HepG2 (cell line): ENCODE results near the gene SRPRA. TPM values are rescaled to one million over a fixed set of nuclear protein-coding genes. Genes with fewer than 3 reads are reported as not detected.

Experiments used
- ATAC-seq: fragments of 200-7000 bp; cut with Tn5 transposase; 3 replicates; pipeline ENCODE4 v1.9.1; 2020; ENCODE audit warnings: mild to moderate bottlenecking, moderate library complexity
- BruUV-seq: library from RNA; stranded (reverse); fragments of 400-500 nt; replicated peaks from 2 replicates; lab custom pipeline; 2021; lab: Mats Ljungman, UMichigan
- CTCF ChIA-PET: fragments of 300-600 bp; formaldehyde crosslinking; extraction: SDS; loops from one replicate; lab custom pipeline; 2021; ENCODE audit warnings: low total read pairs, inconsistent platforms, low intra/inter-chr PET ratio; lab: Yijun Ruan, JAX
- POLR2A ChIA-PET: fragments of 350-600 bp; sonication (Branson Sonifier 250); formaldehyde crosslinking; loops from one replicate; lab custom pipeline; 2020; ENCODE audit warnings: antibody characterized with exemption, inconsistent platforms; lab: Yijun Ruan, JAX
- DNase-seq: peaks from one replicate; pipeline ENCODE4 v3.0.0-alpha.2; 2015; ENCODE audit warnings: low spot score
- FAIRE-seq: peaks from 3 replicates; lab custom pipeline; 2011; peaks lifted over from hg19 to GRCh38; lab: Jason Lieb, UNC
- H2AFZ ChIP-seq: one replicate; pipeline ENCODE4 v1.6.1; 2011; ENCODE audit warnings: low read length, inconsistent platforms
- H3K27ac ChIP-seq: fragments of 300-600 bp; 3 replicates; pipeline ENCODE4 v1.8.0; 2011; ENCODE audit warnings: mixed run types, mild to moderate bottlenecking, mixed read lengths, low read length, inconsistent platforms; ENCODE audit not compliant: insufficient read depth; ENCODE audit errors: extremely low read length
- H3K27me3 ChIP-seq, 2 experiments: fragments of 200-600 bp in 1 of 2; 2 replicates in 1 of 2; 3 replicates in 1 of 2; pipeline versions ENCODE4 v1.6.0 to v1.8.0; 2011; ENCODE audit warnings: low read length in 2 of 2, mild to moderate bottlenecking in 2 of 2, moderate library complexity in 2 of 2, inconsistent platforms in 1 of 2; ENCODE audit not compliant: insufficient read depth in 2 of 2, control insufficient read depth in 1 of 2
- H3K36me3 ChIP-seq, 2 experiments: fragments of 200-600 bp in 1 of 2; replicated peaks in 1 of 2; 2 replicates in 1 of 2; 3 replicates in 1 of 2; pipeline versions ENCODE4 v1.5.1 to v1.8.0; 2011; ENCODE audit warnings: low read length in 2 of 2, inconsistent platforms in 1 of 2; ENCODE audit not compliant: insufficient read depth in 2 of 2, control insufficient read depth in 1 of 2
- H3K4me1 ChIP-seq: 2 replicates; pipeline ENCODE4 v1.5.1; 2012; ENCODE audit warnings: low read length, inconsistent platforms; ENCODE audit not compliant: insufficient read depth
- H3K4me2 ChIP-seq: 2 replicates; pipeline ENCODE4 v1.6.0; 2011; ENCODE audit warnings: low read depth, low read length, inconsistent platforms
- H3K4me3 ChIP-seq, 3 experiments: fragments of 200-600 bp in 1 of 3; sonication (generic), shearing (Covaris generic) in 1 of 3; replicated peaks in 1 of 3; 2 replicates each; pipeline ENCODE4 v1.5.1; 2011 to 2016; ENCODE audit warnings: low read length in 3 of 3, inconsistent platforms in 2 of 3, low read depth in 2 of 3, mild to moderate bottlenecking in 2 of 3, control low read depth in 1 of 3, mixed read lengths in 1 of 3; ENCODE audit not compliant: insufficient read depth in 1 of 3
- H3K79me2 ChIP-seq: one replicate; pipeline ENCODE4 v1.6.1; 2011; ENCODE audit warnings: low read length, inconsistent platforms; ENCODE audit not compliant: insufficient read depth
- H3K9ac ChIP-seq: 2 replicates; pipeline ENCODE4 v1.6.0; 2011; ENCODE audit warnings: mild to moderate bottlenecking, low read depth, low read length, inconsistent platforms; ENCODE audit not compliant: insufficient read depth
- H3K9me3 ChIP-seq: 2 replicates; pipeline ENCODE4 v1.5.1; 2012; ENCODE audit warnings: mild to moderate bottlenecking, low read length
- H4K20me1 ChIP-seq: 2 replicates; pipeline ENCODE4 v1.6.0; 2011; ENCODE audit warnings: inconsistent platforms, mild to moderate bottlenecking, low read length, moderate library complexity; ENCODE audit not compliant: insufficient read depth
- CBX1 ChIP-seq: IDR thresholded peaks from one replicate; pipeline ENCODE4 v1.6.1; 2016; ENCODE audit warnings: antibody characterized with exemption, low read depth
- CREB1 ChIP-seq, 2 experiments: fragments of 450-650 bp in 1 of 2; IDR thresholded peaks; 2 replicates each; pipeline ENCODE4 v1.6.1; 2016 to 2017; ENCODE audit warnings: control low read depth in 1 of 2, mild to moderate bottlenecking in 1 of 2, missing compliant biosample characterization in 1 of 2, missing genetic modification characterization in 1 of 2
- FOXO1 ChIP-seq: sonication (generic); formaldehyde crosslinking; IDR thresholded peaks from 2 replicates; pipeline ENCODE4 v1.4.0; 2020; ENCODE audit warnings: missing genetic modification reagents
- LRRFIP1 ChIP-seq: sonication (generic); formaldehyde crosslinking; conservative IDR thresholded peaks from 2 replicates; pipeline ENCODE4 v1.4.0; 2020; ENCODE audit warnings: missing genetic modification reagents
- MXD3 ChIP-seq: IDR thresholded peaks from 2 replicates; pipeline ENCODE4 v1.6.1; 2016; ENCODE audit warnings: mild to moderate bottlenecking, missing biosample characterization, missing genetic modification reagents
- RAD21 ChIP-seq: fragments of 450-650 bp; formaldehyde crosslinking; IDR thresholded peaks from 2 replicates; pipeline ENCODE4 v1.5.0; 2020; ENCODE audit warnings: mild to moderate bottlenecking
- TCF12 ChIP-seq, 2 experiments: fragments of 450-650 bp in 1 of 2; sonication (generic) in 1 of 2; formaldehyde crosslinking in 1 of 2; IDR thresholded peaks; 2 replicates each; pipeline versions ENCODE4 v1.6.1 to v1.8.0; 2017 to 2022; ENCODE audit warnings: antibody characterized with exemption in 1 of 2, mild to moderate bottlenecking in 1 of 2, missing genetic modification reagents in 1 of 2, moderate library complexity in 1 of 2
- TEF ChIP-seq: sonication (generic); formaldehyde crosslinking; IDR thresholded peaks from 2 replicates; pipeline ENCODE4 v1.5.0; 2020; ENCODE audit warnings: missing genetic modification reagents
- ZBTB20 ChIP-seq: sonication (generic); formaldehyde crosslinking; IDR thresholded peaks from 2 replicates; pipeline ENCODE4 v1.8.1; 2023; ENCODE audit warnings: missing genetic modification reagents, low read depth, mild to moderate bottlenecking, borderline replicate concordance
- ZNF232 ChIP-seq: sonication (generic); formaldehyde crosslinking; IDR thresholded peaks from 2 replicates; pipeline ENCODE4 v1.4.0; 2020; ENCODE audit warnings: missing genetic modification reagents, borderline replicate concordance
- ZNF460 ChIP-seq: sonication (generic); formaldehyde crosslinking; IDR thresholded peaks from 2 replicates; pipeline ENCODE4 v1.5.1; 2020; ENCODE audit warnings: missing genetic modification reagents, mild to moderate bottlenecking, borderline replicate concordance
- ZNF503 ChIP-seq: sonication (generic); formaldehyde crosslinking; IDR thresholded peaks from 2 replicates; pipeline ENCODE4 v1.4.0; 2020; ENCODE audit warnings: missing genetic modification reagents
- ZNF547 ChIP-seq: sonication (generic); formaldehyde crosslinking; IDR thresholded peaks from 2 replicates; pipeline ENCODE4 v1.5.1; 2020; ENCODE audit warnings: mild to moderate bottlenecking, missing genetic modification reagents
- ZNF570 ChIP-seq: sonication (generic); formaldehyde crosslinking; IDR thresholded peaks from 2 replicates; pipeline ENCODE4 v1.4.0; 2020; ENCODE audit warnings: mild to moderate bottlenecking, missing genetic modification reagents, borderline replicate concordance
- ZNF597 ChIP-seq: sonication (generic); formaldehyde crosslinking; IDR thresholded peaks from 2 replicates; pipeline ENCODE4 v1.5.0; 2020; ENCODE audit warnings: missing genetic modification reagents
- WGBS: methylation state at CpG from one replicate; pipeline ENCODE4 v1.1.6; 2017; ENCODE audit warnings: low lambda C conversion rate; 5-methylcytosine and 5-hydroxymethylcytosine counted together
- in situ Hi-C: cut with HindIII; loops from 2 replicates; pipeline ENCODE4 v1.10.0; 2017; ENCODE audit warnings: low pct_unique_long_range_greater_than_20kb; ENCODE audit not compliant: extremely low pct_ligation_motif_present
- intact Hi-C: fragments of 100-400 bp; cut with micrococcal nuclease; formaldehyde crosslinking; loops from one replicate; pipeline ENCODE4 v1.10.0; 2022; ENCODE audit not compliant: unreplicated experiment
- polyA plus RNA-seq, 8 experiments: library from polyadenylated mRNA; depleted of rRNA in 3 of 8; stranded (reverse) in 7 of 8; unstranded in 1 of 8; fragments of >200 nt; fragmentation: Illumina TruSeq in 4 of 8; extraction: Trizol in 4 of 8; gene quantifications; 2 replicates each; pipeline versions ENCODE4 v1.2.1 to v1.2.3, GENCODE V29; 2011 to 2016; ENCODE audit warnings: low read depth in 4 of 8, missing spikeins in 1 of 8, mixed read lengths in 1 of 8; ENCODE audit not compliant: insufficient read depth in 1 of 8
- total RNA-seq, 5 experiments: library from RNA; depleted of rRNA; stranded (reverse); fragments of >200 nt; fragmentation: Illumina TruSeq; extraction: Trizol; gene quantifications; 2 replicates each; pipeline ENCODE4 v1.2.3, GENCODE V29; 2016; ENCODE audit warnings: low read depth in 1 of 5

SRPRA gene
- total and polyA plus RNA-seq, 2 of the 13 experiments (the other 11 are each of a cell fraction or from before 2014, with no cell fraction given): 27.7 to 64.6 TPM

- TF ChIP-seq CREB1 (IDR thresholded peaks at IDR 0.05) (no peak), CREB1 (CRISPR knock-in tag; IDR thresholded peaks at IDR 0.05) (no peak), TEF (no peak), CBX1 (no peak), RAD21 (CRISPR knock-in tag) (no peak), ZNF570 (CRISPR knock-in tag) (no peak), LRRFIP1 (CRISPR knock-in tag) (no peak), ZNF232 (CRISPR knock-in tag) (no peak)
Measured at GRCh38 chr11:126311401-126312291, 43.0 kb upstream of the SRPRA start (continued).

- in situ Hi-C loops: no loop called here
- TF ChIP-seq MXD3 (CRISPR knock-in tag) (no peak), TCF12 (IDR thresholded peaks at IDR 0.05) (no peak), TCF12 (CRISPR knock-in tag; IDR thresholded peaks at IDR 0.05) (no peak), FOXO1 (no peak), ZNF460 (CRISPR knock-in tag) (no peak), ZBTB20 (no peak), ZNF597 (CRISPR knock-in tag) (no peak), ZNF503 (CRISPR knock-in tag) (no peak), ZNF547 (CRISPR knock-in tag) (no peak)
Measured at GRCh38 chr11:126310992-126311310, 42.3 kb upstream of the SRPRA start.

More at GRCh38 chr11:126310992-126311310, 42.3 kb upstream of the SRPRA start:
- Histone ChIP-seq H3K4me3 (no peak overlapping the region), H3K4me2 (no peak overlapping the region), H3K4me1 (no peaks in the 10 kb centered on the region), H3K9me3 (no peaks in the 10 kb centered on the region), H3K27me3 (no peaks in the 10 kb centered on the region), H3K36me3 (peaks cover 0 to 17% of the 10 kb centered on the region in 2 experiments; a peak in 3 of 5 replicates), H3K79me2 (no peaks in the 10 kb centered on the region), H3K9ac (no peak overlapping the region), H4K20me1 (no peaks in the 10 kb centered on the region), H2AFZ (no peak overlapping the region), H3K27ac (no peak overlapping the region)
- 95% methylated on average over 5 of the region's 6 CpGs for WGBS
- POLR2A ChIA-PET: interaction anchor here (0.7 to 0.9 kb wide), 2 partner anchors 46 to 170 kb away, joined by 3 read pairs; no protein-coding TSS in a partner anchor
- no peak for DNase-seq
- FAIRE-seq: no peak
- CTCF ChIA-PET: interaction anchor here (0.6 to 1.6 kb wide), 5 partner anchors 48 to 388 kb away, joined by 3 to 13 read pairs (median 3); no protein-coding TSS in a partner anchor
- BruUV-seq: no TSS peak
- no peak for ATAC-seq
- intact Hi-C loops: loop anchor here (1.0 to 2.0 kb wide), 3 partner anchors 46 to 169 kb away; no protein-coding TSS in a partner anchor
